Measurements from ENCODE around the gene SOAT2.

Gene SOAT2

GRCh38 chr12:53071591-53072551, 31.4 kb upstream of the SOAT2 start:
- DNase-seq (ENCODE audit: low read depth): peak; percentile 62
- H3K4me3 ChIP-seq (replicated peaks; ENCODE audit: low read depth, low read length): no peak overlapping the region
- peak; percentile 31 for TF ChIP-seq CTCF (IDR thresholded peaks at IDR 0.05; ENCODE audit: low read length, missing control alignments)

GRCh38 chr12:53073881-53074280, 29.4 kb upstream of the SOAT2 start:
- TF ChIP-seq CTCF (IDR thresholded peaks at IDR 0.05; ENCODE audit: low read length, missing control alignments): no peak

GRCh38 chr12:53074283-53074998, 28.8 kb upstream of the SOAT2 start:
- no peak for DNase-seq (ENCODE audit: low read depth)
- TF ChIP-seq CTCF (IDR thresholded peaks at IDR 0.05; ENCODE audit: low read length, missing control alignments): no peak

More at GRCh38 chr12:53073881-53074280, 29.4 kb upstream of the SOAT2 start:
- DNase-seq (ENCODE audit: low read depth): no peak
- no peak overlapping the region for H3K4me3 ChIP-seq (replicated peaks; ENCODE audit: low read depth, low read length)

GRCh38 chr12:53074999-53075370, 28.3 kb upstream of the SOAT2 start:
- no peak overlapping the region for H3K4me3 ChIP-seq (replicated peaks; ENCODE audit: low read depth, low read length)
- no peak for DNase-seq (ENCODE audit: low read depth)
- no peak for TF ChIP-seq CTCF (IDR thresholded peaks at IDR 0.05; ENCODE audit: low read length, missing control alignments)

More at GRCh38 chr12:53074283-53074998, 28.8 kb upstream of the SOAT2 start:
- no peak overlapping the region for H3K4me3 ChIP-seq (replicated peaks; ENCODE audit: low read depth, low read length)

- H3K4me3 ChIP-seq (replicated peaks; ENCODE audit: low read depth, low read length): no peak overlapping the region
- no peak for TF ChIP-seq CTCF (IDR thresholded peaks at IDR 0.05; ENCODE audit: low read length, missing control alignments)
- DNase-seq (ENCODE audit: low read depth): no peak
These were observed 26.8 kb upstream of the SOAT2 start for GRCh38 chr12:53076461-53076860.

- no peak overlapping the region for H3K4me3 ChIP-seq (replicated peaks; ENCODE audit: low read depth, low read length)
- no peak for DNase-seq (ENCODE audit: low read depth)
- no peak for TF ChIP-seq CTCF (IDR thresholded peaks at IDR 0.05; ENCODE audit: low read length, missing control alignments)
These were observed 26.3 kb upstream of the SOAT2 start for GRCh38 chr12:53077030-53077429.
